SK-N-MC (cell line): ENCODE results near the gene AGAP5.
"Not testable (repeated sequence)": the region's sequence is repeated elsewhere in the genome, so short reads cannot be mapped to it uniquely, and the experiment has no call there.

ENCODE experiments used
- DNase-seq: peaks from one replicate; pipeline ENCODE4 v3.0.0-alpha.2; 2011; ENCODE audit warnings: low read depth, low spot score
- H3K27ac ChIP-seq: fragments of 200-600 bp; sonication (generic); 2 replicates; pipeline ENCODE4 v1.5.1; 2016; ENCODE audit warnings: mixed run types
- H3K36me3 ChIP-seq: fragments of 200-600 bp; sonication (generic); 2 replicates; pipeline ENCODE4 v1.6.1; 2017; ENCODE audit warnings: antibody characterized with exemption, low read length, mixed read lengths; ENCODE audit not compliant: insufficient read depth
- H3K4me3 ChIP-seq: fragments of 200-600 bp; sonication (generic); 2 replicates; pipeline ENCODE4 v1.5.1; 2016
- H3K9ac ChIP-seq: fragments of 200-600 bp; sonication (generic); 2 replicates; pipeline ENCODE4 v1.8.0; 2017; ENCODE audit warnings: mixed run types, mixed read lengths; ENCODE audit not compliant: insufficient read length
- H3K9me3 ChIP-seq: fragments of 200-600 bp; sonication (generic); 2 replicates; pipeline ENCODE4 v1.6.1; 2017; ENCODE audit warnings: low read depth, mild to moderate bottlenecking, antibody characterized with exemption, low read length, moderate library complexity, mixed read lengths
- EZH2 ChIP-seq: fragments of 200-600 bp; sonication (generic); IDR thresholded peaks from one replicate; pipeline ENCODE4 v1.6.1; 2017; ENCODE audit warnings: antibody characterized with exemption
- FOXP2 ChIP-seq: optimal IDR thresholded peaks from 2 replicates; pipeline ENCODE3; 2011; ENCODE audit warnings: mild to moderate bottlenecking, moderate library complexity; ENCODE audit not compliant: insufficient read depth; ENCODE audit errors: extremely low read length, control extremely low read depth
- POLR2AphosphoS5 ChIP-seq: IDR thresholded peaks from 2 replicates; pipeline ENCODE4 v1.6.1; 2012; ENCODE audit warnings: mild to moderate bottlenecking, low read depth, low read length, borderline replicate concordance

AGAP5 gene

DNA sequence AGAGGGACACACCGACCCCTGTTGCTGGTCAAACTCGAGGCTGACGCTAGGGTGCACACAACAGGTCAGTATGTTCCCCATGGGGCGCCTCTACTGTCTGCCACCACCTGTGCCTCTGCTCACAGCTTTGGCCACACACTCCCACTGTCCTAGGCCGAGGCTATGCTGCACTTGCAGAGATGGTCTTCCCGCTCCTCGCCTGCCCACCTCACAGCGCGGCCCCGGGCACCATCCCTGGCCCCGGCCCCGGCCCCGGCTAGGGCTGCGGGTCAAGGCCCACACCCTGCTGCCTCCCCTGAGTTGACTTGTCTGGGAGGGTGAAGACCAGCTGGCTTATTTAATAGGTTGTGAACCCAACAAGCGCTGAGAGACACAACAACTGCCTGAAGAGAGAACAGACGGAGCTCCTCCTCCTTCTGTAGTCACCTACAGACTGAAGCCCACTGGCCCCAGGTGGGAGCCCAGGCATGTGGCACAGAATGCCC, at the start of gene AGAP5:
AGAP5 (minus strand) TSS at position 435 of the 485 bp plus-strand sequence; CDS start at position 81, 354 bp downstream.
- H3K4me3 ChIP-seq, DNase-seq: not testable (repeated sequence)

DNA sequence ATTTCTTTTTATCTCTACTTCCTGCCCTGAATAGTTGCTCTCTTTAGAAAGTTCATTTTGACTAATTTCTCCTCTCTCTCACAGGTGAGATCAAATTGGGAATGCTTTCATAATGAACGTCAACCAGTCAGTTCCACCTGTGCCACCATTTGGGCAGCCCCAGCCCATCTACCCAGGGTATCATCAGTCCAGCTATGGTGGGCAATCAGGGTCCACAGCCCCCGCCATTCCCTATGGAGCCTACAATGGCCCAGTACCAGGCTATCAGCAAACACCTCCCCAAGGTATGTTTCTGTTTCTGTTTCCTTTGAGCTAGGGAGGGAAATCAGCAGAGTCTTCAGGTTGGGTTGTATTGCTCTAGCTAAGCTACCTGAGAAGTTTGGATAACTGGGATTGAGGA, 48.8 kb upstream of the AGAP5 start:
- Histone ChIP-seq H3K27ac (no peak overlapping the region), H3K9me3 (no peaks in the 10 kb centered on the region), H3K9ac (no peak overlapping the region), H3K4me3 (no peak overlapping the region), H3K36me3 (no peaks in the 10 kb centered on the region; the same call in 1 of the 2 replicates)
- DNase-seq, result no peak
- TF ChIP-seq POLR2AphosphoS5 (no peak), EZH2 (no peak), FOXP2 (no peak)

More for the DNA sequence above, at the start of gene AGAP5:
- H3K9ac ChIP-seq, H3K36me3 ChIP-seq, H3K9me3 ChIP-seq, H3K27ac ChIP-seq: not testable (repeated sequence)

DNA sequence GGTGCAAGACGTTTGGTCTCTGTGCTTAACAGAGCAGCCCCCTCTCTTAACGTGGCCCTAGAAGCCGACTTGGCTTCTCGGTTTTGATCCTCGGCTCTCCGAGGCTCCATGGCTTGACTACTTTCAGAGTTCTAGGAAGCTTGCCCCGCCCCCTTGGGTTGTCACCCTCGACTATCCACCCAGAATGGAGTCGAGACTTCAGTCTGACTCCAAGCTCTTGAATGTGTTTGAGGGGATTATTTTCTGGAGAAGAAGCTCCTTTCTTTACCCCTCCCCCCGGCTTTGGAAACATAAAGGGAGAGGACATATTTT, 46.7 kb upstream of the AGAP5 start:
- H3K27ac ChIP-seq, result no peak overlapping the region
- H3K4me3 ChIP-seq, result peak overlapping the region; percentile 90
- peak overlapping the region; percentile 94 for H3K9ac ChIP-seq
- TF ChIP-seq EZH2 (no peak), FOXP2 (no peak), POLR2AphosphoS5 (no peak)
- no peaks in the 10 kb centered on the region; the same call in 1 of the 2 replicates for H3K36me3 ChIP-seq
- no peaks in the 10 kb centered on the region for H3K9me3 ChIP-seq
- no peak for DNase-seq

DNA sequence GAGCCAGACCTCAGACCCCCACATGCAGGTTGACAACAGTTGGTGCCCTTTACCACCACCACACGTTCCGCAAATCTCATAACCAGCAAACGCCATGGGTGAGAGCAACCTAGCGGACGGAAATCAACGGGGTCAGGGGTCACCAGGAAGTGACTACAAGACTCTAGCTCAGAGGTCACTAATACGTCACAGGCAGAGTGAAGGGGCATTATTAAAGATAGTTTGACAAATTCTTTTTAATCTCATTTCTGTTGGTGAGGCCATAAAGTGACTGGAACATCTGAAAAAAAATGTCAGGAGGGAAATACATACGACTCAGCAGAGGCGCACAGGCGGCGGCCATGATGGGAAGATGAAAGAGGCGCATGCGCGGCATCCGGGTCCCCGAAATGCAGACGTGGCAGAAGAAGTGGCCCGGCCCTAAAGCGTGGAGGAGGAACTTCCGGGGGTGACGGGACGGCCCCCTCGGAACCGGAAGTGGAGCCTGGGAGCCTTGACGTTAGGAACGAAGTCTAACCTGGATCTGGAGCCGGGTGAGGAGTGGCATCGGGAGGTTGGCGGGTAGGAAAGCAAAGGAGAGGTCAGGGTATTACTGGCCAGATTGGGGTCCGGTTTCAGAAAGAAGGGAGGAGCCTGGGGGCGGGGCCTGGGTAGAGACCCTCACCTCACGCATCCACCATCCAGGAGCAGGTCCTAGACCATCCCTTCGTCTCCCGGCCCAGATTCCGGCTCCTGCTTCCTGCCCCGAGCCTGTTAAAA, 46.2 kb upstream of the AGAP5 start, which contains the start of gene SEC24C:
SEC24C (plus strand) TSS at position 468 of the 759 bp plus-strand sequence. CDS start 2,461 bp downstream, outside the sequence.
- no peak for TF ChIP-seq EZH2
- TF ChIP-seq FOXP2, result no peak
- TF ChIP-seq POLR2AphosphoS5, result peak; percentile 59; the same call in 1 of the 2 replicates
- peak within 1 kb of the TSS; percentile 92 for H3K27ac ChIP-seq
- peak within 1 kb of the TSS; percentile 90 for H3K4me3 ChIP-seq
- H3K36me3 ChIP-seq, result no peaks in the 10 kb centered on the region; the same call in 1 of the 2 replicates
- peak; percentile 52 for DNase-seq
- H3K9ac ChIP-seq, result peak within 1 kb of the TSS; percentile 94
- H3K9me3 ChIP-seq, result no peaks in the 10 kb centered on the region

DNA sequence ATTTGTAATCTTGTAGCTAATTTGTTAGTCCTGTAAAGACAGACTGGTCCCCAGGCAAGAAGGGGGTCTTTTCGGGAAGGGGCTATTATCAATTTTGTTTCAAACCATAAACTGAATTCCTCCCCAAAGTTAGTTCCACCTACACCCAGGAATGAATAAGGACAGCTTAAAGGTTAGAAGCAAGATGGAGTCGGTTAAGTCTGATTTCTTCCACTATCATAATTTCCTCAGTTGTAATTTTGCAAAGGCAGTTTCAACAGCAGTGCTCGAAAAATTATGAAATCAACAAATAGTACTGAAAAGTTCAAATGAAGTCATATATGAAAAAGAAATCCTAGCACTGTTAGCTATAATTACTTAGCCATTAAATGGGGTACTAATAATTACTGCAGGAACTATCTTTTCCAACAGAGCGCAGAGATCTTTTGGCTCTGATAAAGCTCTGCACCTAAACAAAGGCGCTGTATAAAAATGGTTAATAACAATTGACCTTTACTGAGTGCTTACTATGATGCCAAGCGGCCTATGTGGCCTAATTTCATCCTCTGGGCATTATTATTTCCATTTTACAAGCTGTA, 45.5 kb upstream of the AGAP5 start:
- TF ChIP-seq EZH2 (no peak), FOXP2 (no peak), POLR2AphosphoS5 (no peak)
- Histone ChIP-seq H3K27ac (peak overlapping the region; percentile 92), H3K9me3 (no peaks in the 10 kb centered on the region), H3K4me3 (peak overlapping the region; percentile 90), H3K9ac (peak overlapping the region; percentile 94), H3K36me3 (no peaks in the 10 kb centered on the region; the same call in 1 of the 2 replicates)
- no peak for DNase-seq

DNA sequence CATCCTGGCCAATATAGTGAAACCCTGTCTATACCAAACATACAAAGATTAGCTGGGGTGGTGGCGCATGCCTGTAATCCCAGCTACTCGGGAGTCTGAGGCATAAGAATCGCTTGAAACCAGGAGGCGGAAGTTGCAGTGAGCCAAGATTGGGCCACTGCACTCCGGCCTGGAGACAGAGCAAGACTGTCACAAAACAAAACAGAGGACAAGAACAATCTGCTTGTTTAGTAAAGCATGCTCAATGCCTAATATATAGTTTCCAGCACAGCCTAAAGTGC, 44.5 kb upstream of the AGAP5 start:
- DNase-seq, result no peak
- H3K27ac ChIP-seq, result no peak overlapping the region

DNA sequence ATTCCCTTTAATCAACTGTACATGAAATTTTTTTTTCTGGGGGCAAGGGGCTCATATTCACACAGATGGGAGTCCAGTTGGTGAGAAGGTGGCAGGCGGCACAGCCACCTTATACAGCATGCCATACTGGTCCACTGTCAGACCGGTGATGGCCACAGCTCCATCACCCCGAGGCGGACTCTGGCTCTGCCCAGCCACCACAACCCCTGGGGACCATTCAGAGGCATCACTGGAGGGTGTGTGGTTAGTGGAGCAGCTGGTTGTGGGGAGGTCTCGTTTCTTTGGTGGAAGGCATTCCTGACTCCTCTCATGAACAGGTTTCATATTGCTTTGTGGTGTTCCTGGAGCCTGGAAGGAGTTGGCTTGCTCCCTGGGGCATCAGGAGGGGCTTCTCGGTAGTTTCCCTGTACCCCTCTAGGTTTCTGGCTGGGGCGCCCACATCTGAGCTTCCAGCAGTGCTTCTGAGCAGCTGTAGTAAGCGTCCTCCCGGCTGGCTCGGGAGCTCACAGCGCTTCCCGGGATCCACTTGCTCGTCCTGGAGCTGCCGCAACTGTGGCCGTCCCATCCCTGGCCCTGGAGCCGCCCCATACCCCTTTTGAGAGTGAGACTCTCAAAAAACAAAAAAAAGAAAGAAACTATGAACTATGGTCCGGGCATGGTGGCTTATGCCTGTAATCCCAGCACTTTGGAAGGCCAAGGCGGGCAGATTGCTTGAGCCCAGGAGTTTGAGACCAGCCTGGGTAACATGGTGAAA, 42.8 kb upstream of the AGAP5 start:
- not testable (repeated sequence) for H3K4me3 ChIP-seq, H3K9ac ChIP-seq, H3K36me3 ChIP-seq, H3K27ac ChIP-seq, H3K9me3 ChIP-seq, DNase-seq

More for the DNA sequence above, 44.5 kb upstream of the AGAP5 start:
- no peak for TF ChIP-seq POLR2AphosphoS5
- TF ChIP-seq FOXP2, result no peak
- TF ChIP-seq EZH2, result no peak
- Histone ChIP-seq H3K9me3 (no peaks in the 10 kb centered on the region), H3K36me3 (no peaks in the 10 kb centered on the region; the same call in 1 of the 2 replicates), H3K9ac (no peak overlapping the region), H3K4me3 (no peak overlapping the region)

DNA sequence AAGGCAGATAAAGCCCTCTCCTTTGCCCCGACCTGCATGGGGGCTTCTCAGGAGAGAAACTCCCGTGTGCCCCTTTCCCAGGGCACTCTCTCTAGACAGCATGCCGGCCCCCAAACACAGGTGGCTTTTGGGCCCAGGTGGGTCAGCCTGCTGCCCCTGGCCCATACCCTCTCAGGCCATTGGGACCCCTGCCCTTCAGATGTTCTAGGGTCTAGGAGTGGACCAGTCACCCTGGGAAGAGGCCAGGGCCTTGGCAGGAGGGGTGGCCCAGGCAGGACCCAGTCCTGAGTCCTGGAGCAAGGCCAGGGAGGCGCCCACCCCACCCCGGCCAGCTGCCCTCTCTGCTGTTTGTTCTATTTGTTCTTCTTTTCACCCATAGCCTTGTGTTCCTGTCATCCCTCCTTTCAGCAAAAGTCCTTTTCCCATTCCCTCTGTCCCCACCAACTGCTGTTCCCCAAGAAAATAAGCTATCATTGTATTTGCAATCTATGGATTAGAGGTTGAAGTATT, 36.9 kb upstream of the AGAP5 start:
- TF ChIP-seq EZH2 (no peak), POLR2AphosphoS5 (no peak), FOXP2 (no peak)
- no peaks in the 10 kb centered on the region for H3K36me3 ChIP-seq
- no peak overlapping the region for H3K4me3 ChIP-seq
- no peak overlapping the region for H3K27ac ChIP-seq
- H3K9me3 ChIP-seq, result no peaks in the 10 kb centered on the region
- no peak overlapping the region for H3K9ac ChIP-seq
- no peak for DNase-seq
